Endothelial cell of coronary artery (primary cell): ENCODE results near the gene BBS12. TPM values are rescaled to one million over a fixed set of nuclear protein-coding genes. Genes with fewer than 3 reads are reported as not detected.

Source experiments
- total RNA-seq: library from RNA; depleted of rRNA; stranded (reverse); fragments of >200 nt; gene quantifications from 2 replicates; pipeline ENCODE4 v1.2.3, GENCODE V29; 2014

BBS12 gene
- 4.0 and 4.7 TPM in 2 replicates for total RNA-seq

GRCh38 chr4:122732329-122733026 is at the start of gene BBS12:
Gene BBS12 (plus strand): TSS chr4:122732704. CDS start chr4:122741893, 9,189 bp downstream.

Other genes with a start within 250 kb of the BBS12 start
- not detected in 2 replicates for gene IL21, start 111.6 kb upstream of the BBS12 start, total RNA-seq
- gene FGF2, start 94.1 kb downstream of the BBS12 start, total RNA-seq: 8.1 and 36.0 TPM in 2 replicates
- gene NUDT6, start 189.9 kb downstream of the BBS12 start, total RNA-seq: 5.0 and 5.7 TPM in 2 replicates